SU-DHL-6 (cell line): ENCODE measurements around the gene ABLIM1.

Experiments
- H2AFZ ChIP-seq: fragments of 200-600 bp; sonication (generic); 2 replicates; pipeline ENCODE4 v1.6.1; 2014; ENCODE audit warnings: low read depth, mild to moderate bottlenecking, moderate library complexity, mixed read lengths, antibody characterized with exemption, low read length; ENCODE audit not compliant: severe bottlenecking
- H3F3A ChIP-seq: fragments of 200-600 bp; shearing (Covaris generic); 2 replicates; pipeline ENCODE4 v1.6.0; 2016; ENCODE audit warnings: antibody characterized with exemption, mild to moderate bottlenecking; ENCODE audit not compliant: insufficient read depth
- H3K27ac ChIP-seq: fragments of 200-600 bp; sonication (generic); 2 replicates; pipeline ENCODE4 v1.5.1; 2016; ENCODE audit warnings: low read depth, mild to moderate bottlenecking, low read length, moderate library complexity, mixed read lengths
- H3K27me3 ChIP-seq: fragments of 200-600 bp; sonication (generic), shearing (Covaris generic); 2 replicates; pipeline ENCODE4 v1.6.0; 2014; ENCODE audit warnings: mild to moderate bottlenecking, low read length
- H3K36me3 ChIP-seq: fragments of 200-600 bp; sonication (generic); 2 replicates; pipeline ENCODE4 v1.6.1; 2014; ENCODE audit warnings: mild to moderate bottlenecking, low read length, mixed read lengths
- H3K4me2 ChIP-seq: fragments of 300-600, 200-600 bp; shearing (Covaris generic), sonication (generic); 2 replicates; pipeline ENCODE4 v1.6.0; 2014; ENCODE audit warnings: low read length, low read depth, mild to moderate bottlenecking; ENCODE audit not compliant: poor library complexity, severe bottlenecking
- H3K4me3 ChIP-seq: fragments of 200-600 bp; sonication (generic); 2 replicates; pipeline ENCODE4 v1.5.1; 2014; ENCODE audit warnings: antibody characterized with exemption, low read length, mild to moderate bottlenecking, mixed read lengths; ENCODE audit not compliant: insufficient read depth, poor library complexity, severe bottlenecking
- H3K79me2 ChIP-seq: fragments of 200-600 bp; sonication (generic); 2 replicates; pipeline ENCODE4 v1.6.1; 2014; ENCODE audit warnings: mild to moderate bottlenecking, low read length, moderate library complexity; ENCODE audit not compliant: insufficient read depth
- H3K9ac ChIP-seq: fragments of 200-600 bp; sonication (generic); 2 replicates; pipeline ENCODE4 v1.7.0; 2014; ENCODE audit warnings: mild to moderate bottlenecking, low read length
- H3K9me2 ChIP-seq: fragments of 200-600 bp; sonication (generic); replicated peaks from 2 replicates; pipeline ENCODE4 v1.6.1; 2014; ENCODE audit warnings: low read length; ENCODE audit not compliant: insufficient read depth
- H3K9me3 ChIP-seq: fragments of 200-600 bp; sonication (generic); 2 replicates; pipeline ENCODE4 v1.6.1; 2014; ENCODE audit warnings: low read length, mixed read lengths; ENCODE audit not compliant: insufficient read depth
- H4K20me1 ChIP-seq: fragments of 200-600 bp; sonication (generic); 2 replicates; pipeline ENCODE4 v1.6.1; 2014; ENCODE audit warnings: low read depth, mild to moderate bottlenecking, antibody characterized with exemption, low read length, moderate library complexity, mixed read lengths
- CTCF ChIP-seq: fragments of 200-600 bp; sonication (generic); IDR thresholded peaks from one replicate; pipeline ENCODE4 v1.5.1; 2017; ENCODE audit warnings: antibody characterized with exemption, mild to moderate bottlenecking, low read length, moderate library complexity; ENCODE audit not compliant: insufficient read depth, poor library complexity, severe bottlenecking
- EZH2phosphoT487 ChIP-seq: fragments of 200-600 bp; sonication (generic), shearing (Covaris generic); conservative IDR thresholded peaks from 2 replicates; pipeline ENCODE4 v1.6.1; 2018; ENCODE audit warnings: mild to moderate bottlenecking, antibody characterized with exemption, low read length, moderate library complexity, mixed read lengths

ABLIM1 gene

GRCh38 chr10:114479836-114480235 is 178.2 kb downstream of the ABLIM1 start:
- Histone ChIP-seq H3K4me3 (no peak overlapping the region), H3K9me2 (no peaks in the 10 kb centered on the region), H3K36me3 (0 out of 2 replicates have a peak, but pooled peaks cover 4% of the 10 kb centered on the region), H3K4me2 (no peak overlapping the region), H3K27me3 (no peaks in the 10 kb centered on the region), H3F3A (no peaks in the 10 kb centered on the region), H3K9ac (no peak overlapping the region), H3K79me2 (no peaks in the 10 kb centered on the region), H4K20me1 (no peaks in the 10 kb centered on the region), H2AFZ (no peak overlapping the region), H3K27ac (no peak overlapping the region), H3K9me3 (no peaks in the 10 kb centered on the region)
- TF ChIP-seq EZH2phosphoT487 (no peak), CTCF (no peak)

GRCh38 chr10:114479307-114479706 is 178.8 kb downstream of the ABLIM1 start:
- no peak overlapping the region for H2AFZ ChIP-seq
- H4K20me1 ChIP-seq = no peaks in the 10 kb centered on the region
- no peaks in the 10 kb centered on the region for H3F3A ChIP-seq
- H3K27me3 ChIP-seq = no peaks in the 10 kb centered on the region
- no peak overlapping the region for H3K9ac ChIP-seq
- no peak overlapping the region for H3K4me3 ChIP-seq
- H3K9me3 ChIP-seq = no peaks in the 10 kb centered on the region
- TF ChIP-seq EZH2phosphoT487 = no peak
- TF ChIP-seq CTCF = no peak
- no peaks in the 10 kb centered on the region for H3K9me2 ChIP-seq
- H3K4me2 ChIP-seq = no peak overlapping the region
- no peaks in the 10 kb centered on the region for H3K79me2 ChIP-seq
- H3K27ac ChIP-seq = no peak overlapping the region
- 0 out of 2 replicates have a peak, but pooled peaks cover 4% of the 10 kb centered on the region for H3K36me3 ChIP-seq

GRCh38 chr10:114478281-114478680 is 179.8 kb downstream of the ABLIM1 start:
- Histone ChIP-seq H3K27me3 (no peaks in the 10 kb centered on the region), H3K79me2 (no peaks in the 10 kb centered on the region), H3K36me3 (0 out of 2 replicates have a peak, but pooled peaks cover 4% of the 10 kb centered on the region), H4K20me1 (no peaks in the 10 kb centered on the region), H3K4me2 (no peak overlapping the region), H3K4me3 (no peak overlapping the region), H3K9me3 (no peaks in the 10 kb centered on the region), H2AFZ (no peak overlapping the region), H3K9ac (no peak overlapping the region), H3F3A (no peaks in the 10 kb centered on the region), H3K9me2 (no peaks in the 10 kb centered on the region), H3K27ac (no peak overlapping the region)
- TF ChIP-seq CTCF (no peak), EZH2phosphoT487 (no peak)
